ENCODE measurements around the gene EDNRB. TPM values are rescaled to one million over a fixed set of nuclear protein-coding genes. Genes with fewer than 3 reads are reported as not detected.

The EDNRB gene
- total RNA-seq, 1 experiment from 2014 or later = 0.22 TPM

DNA sequence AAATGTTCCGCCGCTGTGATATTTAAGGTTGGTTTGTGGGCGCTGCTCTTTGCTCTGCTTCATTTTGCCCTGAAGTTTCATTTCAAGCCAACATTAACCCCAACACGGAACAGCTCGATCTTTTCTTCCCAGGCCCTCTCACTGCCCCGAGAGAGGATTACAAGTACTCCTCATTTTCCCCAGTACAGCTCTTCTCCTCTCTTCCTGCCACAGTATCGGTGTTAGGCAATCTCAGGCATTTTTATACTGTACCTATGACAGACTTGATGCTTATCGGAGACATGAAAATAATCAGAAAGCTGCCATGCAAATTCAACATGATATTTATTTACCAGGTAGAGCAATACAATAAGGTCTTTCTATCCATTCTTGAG lies 1.3 kb upstream of the EDNRB start:
- Histone ChIP-seq H3K4me3 (replicated peaks in 1 of 2; ENCODE audit: low read depth in 1 of 2, low read length in 2 of 2) (no peak overlapping the region), H3K36me3 (ENCODE audit: control insufficient read depth in 1 of 2, insufficient read depth in 2 of 2, low read length in 2 of 2) (no peaks in the 10 kb centered on the region), H3K79me2 (ENCODE audit: insufficient read depth, low read length) (no peaks in the 10 kb centered on the region), H3K9me2 (ENCODE audit: insufficient read depth) (no peaks in the 10 kb centered on the region), H3K27me3 (ENCODE audit: insufficient read depth, low read length) (no peaks in the 10 kb centered on the region), H3K27ac (ENCODE audit: low read depth, low read length) (no peak overlapping the region), H4K20me1 (ENCODE audit: insufficient read depth) (no peaks in the 10 kb centered on the region; the same call in 1 of the 2 replicates), H3K9ac (ENCODE audit: low read length) (no peak overlapping the region), H3K4me1 (ENCODE audit: control insufficient read depth in 1 of 2, insufficient read depth in 2 of 2, low read length in 2 of 2) (no peaks in the 10 kb centered on the region), H3K4me2 (ENCODE audit: low read length) (no peak overlapping the region), H2AFZ (ENCODE audit: low read depth, low read length, poor library complexity, severe bottlenecking) (no peak overlapping the region), H3K9me3 (ENCODE audit: control insufficient read depth in 1 of 2, insufficient read depth in 1 of 2, low read depth in 1 of 2, low read length in 2 of 2) (peaks cover 0 to 5% of the 10 kb centered on the region in 2 experiments; a peak in 2 of 4 replicates)
- TF ChIP-seq, protein P1, sequence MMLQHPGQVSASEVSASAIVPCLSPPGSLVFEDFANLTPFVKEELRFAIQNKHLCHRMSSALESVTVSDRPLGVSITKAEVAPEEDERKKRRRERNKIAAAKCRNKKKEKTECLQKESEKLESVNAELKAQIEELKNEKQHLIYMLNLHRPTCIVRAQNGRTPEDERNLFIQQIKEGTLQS (IDR thresholded peaks at IDR 0.05) = no peak
- TF ChIP-seq ELF1 (IDR thresholded peaks at IDR 0.05; ENCODE audit: borderline replicate concordance, low read depth) = no peak
- no peak for TF ChIP-seq FOSL1 (IDR thresholded peaks at IDR 0.05; ENCODE audit: low read depth)
- TF ChIP-seq RAD21 (IDR thresholded peaks at IDR 0.05; ENCODE audit: low read depth) = no peak
- no peak for TF ChIP-seq YY1 (IDR thresholded peaks at IDR 0.05; ENCODE audit: extremely low read depth, insufficient replicate concordance, low read depth, low read length)
- TF ChIP-seq SP1 (IDR thresholded peaks at IDR 0.05; ENCODE audit: low read depth) = no peak
- no peak for TF ChIP-seq EZH2 (IDR thresholded peaks at IDR 0.05)
- TF ChIP-seq SIN3A (IDR thresholded peaks at IDR 0.05; ENCODE audit: low read depth) = no peak
- no peak for TF ChIP-seq TCF7L2 (IDR thresholded peaks at IDR 0.05; ENCODE audit: borderline replicate concordance, extremely low read depth, insufficient read depth, insufficient read length)
- TF ChIP-seq POLR2A (IDR thresholded peaks at IDR 0.05; ENCODE audit: borderline replicate concordance, extremely low read depth, insufficient read depth, insufficient read length) = no peak
- no peak for TF ChIP-seq CBX3 (IDR thresholded peaks at IDR 0.05; ENCODE audit: low read depth)
- TF ChIP-seq POLR2AphosphoS5 (IDR thresholded peaks at IDR 0.05; ENCODE audit: low read depth, low read length) = no peak
- TF ChIP-seq, protein P2, sequence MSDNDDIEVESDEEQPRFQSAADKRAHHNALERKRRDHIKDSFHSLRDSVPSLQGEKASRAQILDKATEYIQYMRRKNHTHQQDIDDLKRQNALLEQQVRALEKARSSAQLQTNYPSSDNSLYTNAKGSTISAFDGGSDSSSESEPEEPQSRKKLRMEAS (IDR thresholded peaks at IDR 0.05) = no peak
- TF ChIP-seq, protein P3, sequence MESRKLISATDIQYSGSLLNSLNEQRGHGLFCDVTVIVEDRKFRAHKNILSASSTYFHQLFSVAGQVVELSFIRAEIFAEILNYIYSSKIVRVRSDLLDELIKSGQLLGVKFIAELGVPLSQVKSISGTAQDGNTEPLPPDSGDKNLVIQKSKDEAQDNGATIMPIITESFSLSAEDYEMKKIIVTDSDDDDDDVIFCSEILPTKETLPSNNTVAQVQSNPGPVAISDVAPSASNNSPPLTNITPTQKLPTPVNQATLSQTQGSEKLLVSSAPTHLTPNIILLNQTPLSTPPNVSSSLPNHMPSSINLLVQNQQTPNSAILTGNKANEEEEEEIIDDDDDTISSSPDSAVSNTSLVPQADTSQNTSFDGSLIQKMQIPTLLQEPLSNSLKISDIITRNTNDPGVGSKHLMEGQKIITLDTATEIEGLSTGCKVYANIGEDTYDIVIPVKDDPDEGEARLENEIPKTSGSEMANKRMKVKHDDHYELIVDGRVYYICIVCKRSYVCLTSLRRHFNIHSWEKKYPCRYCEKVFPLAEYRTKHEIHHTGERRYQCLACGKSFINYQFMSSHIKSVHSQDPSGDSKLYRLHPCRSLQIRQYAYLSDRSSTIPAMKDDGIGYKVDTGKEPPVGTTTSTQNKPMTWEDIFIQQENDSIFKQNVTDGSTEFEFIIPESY (IDR thresholded peaks at IDR 0.05; ENCODE audit: extremely low read depth, insufficient replicate concordance, low read length) = no peak
- TF ChIP-seq, protein P4, sequence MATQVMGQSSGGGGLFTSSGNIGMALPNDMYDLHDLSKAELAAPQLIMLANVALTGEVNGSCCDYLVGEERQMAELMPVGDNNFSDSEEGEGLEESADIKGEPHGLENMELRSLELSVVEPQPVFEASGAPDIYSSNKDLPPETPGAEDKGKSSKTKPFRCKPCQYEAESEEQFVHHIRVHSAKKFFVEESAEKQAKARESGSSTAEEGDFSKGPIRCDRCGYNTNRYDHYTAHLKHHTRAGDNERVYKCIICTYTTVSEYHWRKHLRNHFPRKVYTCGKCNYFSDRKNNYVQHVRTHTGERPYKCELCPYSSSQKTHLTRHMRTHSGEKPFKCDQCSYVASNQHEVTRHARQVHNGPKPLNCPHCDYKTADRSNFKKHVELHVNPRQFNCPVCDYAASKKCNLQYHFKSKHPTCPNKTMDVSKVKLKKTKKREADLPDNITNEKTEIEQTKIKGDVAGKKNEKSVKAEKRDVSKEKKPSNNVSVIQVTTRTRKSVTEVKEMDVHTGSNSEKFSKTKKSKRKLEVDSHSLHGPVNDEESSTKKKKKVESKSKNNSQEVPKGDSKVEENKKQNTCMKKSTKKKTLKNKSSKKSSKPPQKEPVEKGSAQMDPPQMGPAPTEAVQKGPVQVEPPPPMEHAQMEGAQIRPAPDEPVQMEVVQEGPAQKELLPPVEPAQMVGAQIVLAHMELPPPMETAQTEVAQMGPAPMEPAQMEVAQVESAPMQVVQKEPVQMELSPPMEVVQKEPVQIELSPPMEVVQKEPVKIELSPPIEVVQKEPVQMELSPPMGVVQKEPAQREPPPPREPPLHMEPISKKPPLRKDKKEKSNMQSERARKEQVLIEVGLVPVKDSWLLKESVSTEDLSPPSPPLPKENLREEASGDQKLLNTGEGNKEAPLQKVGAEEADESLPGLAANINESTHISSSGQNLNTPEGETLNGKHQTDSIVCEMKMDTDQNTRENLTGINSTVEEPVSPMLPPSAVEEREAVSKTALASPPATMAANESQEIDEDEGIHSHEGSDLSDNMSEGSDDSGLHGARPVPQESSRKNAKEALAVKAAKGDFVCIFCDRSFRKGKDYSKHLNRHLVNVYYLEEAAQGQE (IDR thresholded peaks at IDR 0.05; ENCODE audit: low read depth) = no peak
- no peak for TF ChIP-seq SRF (IDR thresholded peaks at IDR 0.05; ENCODE audit: low read depth)
- no peak for TF ChIP-seq JUND (IDR thresholded peaks at IDR 0.05)
- no peak for TF ChIP-seq EGR1 (IDR thresholded peaks at IDR 0.05; ENCODE audit: low read depth)
- DNase-seq (ENCODE audit: low read depth, low spot score) (no peak), ATAC-seq (no peak)
- RAD21 ChIA-PET (ENCODE audit: low non-redundant PET in 1 of 2, low total read pairs in 2 of 2, uncharacterized antibody in 2 of 2, unreplicated experiment in 2 of 2) = no interaction called here
- CTCF ChIA-PET = no interaction called here
- intact Hi-C loops (cut with micrococcal nuclease) = no loop called here
- BruUV-seq (replicated peaks) = no TSS peak
- POLR2A ChIA-PET = no interaction called here

Data from HCT116 (cell line).